Astrocyte (in vitro differentiated cells and primary cell): ENCODE data around the gene AMBN.

Experiments used
- CTCF ChIP-seq: IDR thresholded peaks from 2 replicates; pipeline ENCODE4 v1.5.1; 2011; ENCODE audit warnings: low read depth, mild to moderate bottlenecking, inconsistent platforms, low read length, moderate library complexity; ENCODE audit not compliant: insufficient read depth
- EZH2 ChIP-seq: IDR thresholded peaks from 2 replicates; pipeline ENCODE4 v1.6.1; 2012; ENCODE audit warnings: mild to moderate bottlenecking, low read length, inconsistent platforms; ENCODE audit not compliant: insufficient read depth

GRCh38 chr4:70624226-70624793 lies 32.3 kb downstream of the AMBN start:
- TF ChIP-seq CTCF (no peak), EZH2 (no peak)
